Inflammatory macrophage treated with lipopolysaccharide for 1 hour (primary cell): Measurements from ENCODE around the gene AFG3L2.

Experiments
- DNase-seq, 2 donors: peaks; one replicate each; pipeline ENCODE4 v3.0.0-alpha.2; 2020 to 2022

Gene AFG3L2

DNA sequence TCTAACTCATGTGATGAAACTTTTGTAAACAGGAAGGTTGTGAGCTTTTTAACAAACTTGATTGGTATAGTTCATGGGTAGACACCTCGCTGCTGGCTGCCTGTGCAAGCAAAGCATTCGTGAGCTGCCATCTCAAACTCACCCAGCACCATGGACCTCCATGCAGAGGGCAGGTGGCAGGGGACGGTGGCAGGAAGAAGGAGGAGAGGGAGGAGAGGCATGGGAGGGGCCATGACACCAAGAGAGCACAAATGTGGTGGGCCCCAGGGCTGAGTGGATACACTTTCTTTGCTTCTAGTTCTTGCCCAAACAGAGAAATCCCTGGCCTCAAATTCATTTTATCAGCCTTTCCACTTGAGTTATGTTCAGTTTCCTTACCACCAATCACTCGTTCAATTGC lies 29.1 kb downstream of the AFG3L2 start:
- DNase-seq, result no peak

DNA sequence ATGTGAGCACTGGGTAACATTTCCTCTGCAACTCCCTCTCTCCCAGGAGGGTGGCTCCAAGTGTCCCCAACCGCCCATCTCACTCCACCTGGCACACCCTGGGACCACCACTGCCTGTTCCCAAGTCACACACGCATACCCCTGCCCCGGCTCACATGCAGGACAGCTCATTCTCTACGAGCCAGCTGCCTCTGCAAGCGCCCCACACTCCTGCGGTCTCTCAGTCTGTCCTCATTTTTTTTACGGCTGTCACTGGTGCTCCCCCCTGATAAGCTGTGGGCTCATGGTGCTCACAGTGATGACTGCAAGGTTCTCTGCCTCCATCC lies 30.8 kb downstream of the AFG3L2 start:
- no peak for DNase-seq

DNA sequence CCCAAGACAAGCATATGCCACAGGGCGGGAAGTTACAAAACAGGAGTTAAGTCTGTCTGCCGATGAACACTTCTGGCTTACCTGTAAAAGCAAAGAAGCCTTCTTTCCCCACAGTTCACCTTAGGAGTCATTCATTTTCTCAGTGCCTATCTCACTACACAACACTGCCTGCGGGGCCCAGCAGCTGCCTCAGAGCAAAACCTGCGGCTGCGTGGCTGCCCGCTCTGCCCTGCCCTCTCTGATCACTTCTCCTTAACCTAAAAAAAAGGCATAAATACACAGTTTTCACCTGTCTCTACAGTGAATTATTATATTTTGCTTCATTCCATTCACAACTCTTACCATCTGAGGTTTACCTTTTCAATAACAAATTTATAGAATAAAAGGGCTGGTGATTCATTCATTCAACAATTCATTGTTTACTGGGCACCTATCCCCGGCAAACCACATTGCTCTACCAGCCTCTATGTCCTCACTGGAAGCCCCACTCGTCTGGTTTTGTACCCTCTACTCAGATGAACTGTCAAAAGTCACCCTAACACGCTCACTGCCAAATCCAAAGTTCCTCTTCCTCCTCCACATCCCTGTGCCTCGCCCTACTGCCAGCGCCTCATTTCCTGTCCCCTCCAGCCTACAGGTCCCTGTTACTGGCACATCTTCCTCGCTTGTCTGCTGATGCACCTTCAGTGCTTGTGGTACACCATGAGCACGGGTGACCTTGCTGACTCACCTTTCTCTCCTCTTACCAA lies 31.4 kb downstream of the AFG3L2 start:
- no peak for DNase-seq

DNA sequence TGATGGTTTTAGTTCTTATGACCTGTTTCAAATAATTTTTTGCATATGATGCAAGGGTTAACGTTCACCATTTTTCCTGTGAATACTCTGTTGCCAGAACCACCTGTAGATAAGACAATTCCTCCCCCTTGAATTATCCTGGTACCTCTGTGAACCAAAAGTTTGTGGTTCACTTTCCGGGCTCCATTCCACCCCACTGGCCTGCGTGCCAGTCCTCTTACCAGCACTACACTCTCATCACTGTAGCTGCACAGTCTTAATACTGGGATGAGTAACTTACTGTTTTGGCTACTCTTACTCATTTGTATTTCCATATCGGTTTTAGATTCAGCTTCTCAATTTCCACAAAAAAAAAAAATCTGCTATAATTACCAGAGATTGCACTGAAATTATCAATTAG lies 34.4 kb downstream of the AFG3L2 start:
- no peak for DNase-seq

DNA sequence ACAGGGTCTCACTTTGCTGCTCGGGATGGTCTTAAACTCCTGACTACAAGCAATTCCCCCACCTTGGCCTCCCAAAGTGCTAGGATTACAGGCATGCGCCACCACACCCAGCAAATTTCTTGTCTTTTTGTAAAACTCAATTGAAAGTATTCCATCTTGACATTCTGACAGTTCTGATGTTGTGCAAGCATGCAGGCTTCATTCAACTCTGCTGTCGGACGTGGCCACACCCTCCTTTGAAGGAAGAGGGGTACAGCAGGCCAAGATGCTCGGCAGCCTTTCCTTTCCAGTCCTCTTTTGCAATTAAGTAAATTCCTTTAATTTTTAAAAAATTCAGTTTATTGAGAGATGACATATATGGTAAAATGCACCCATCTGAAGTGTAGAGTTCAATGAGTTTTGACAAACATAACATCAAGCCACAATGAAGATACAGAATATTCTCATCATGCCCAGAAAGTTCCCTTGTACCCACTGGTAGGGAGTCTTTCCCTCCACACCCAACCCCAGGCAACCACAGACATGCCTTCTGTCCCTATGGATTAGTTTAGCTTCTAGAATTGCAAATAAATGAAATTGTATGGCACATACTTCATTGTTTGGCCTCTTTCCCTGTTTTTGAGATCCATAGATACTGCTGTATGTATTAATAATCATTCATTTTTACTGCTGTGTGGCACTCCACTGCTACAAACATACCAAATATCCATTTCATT lies 35.9 kb downstream of the AFG3L2 start:
- DNase-seq, result no peak

DNA sequence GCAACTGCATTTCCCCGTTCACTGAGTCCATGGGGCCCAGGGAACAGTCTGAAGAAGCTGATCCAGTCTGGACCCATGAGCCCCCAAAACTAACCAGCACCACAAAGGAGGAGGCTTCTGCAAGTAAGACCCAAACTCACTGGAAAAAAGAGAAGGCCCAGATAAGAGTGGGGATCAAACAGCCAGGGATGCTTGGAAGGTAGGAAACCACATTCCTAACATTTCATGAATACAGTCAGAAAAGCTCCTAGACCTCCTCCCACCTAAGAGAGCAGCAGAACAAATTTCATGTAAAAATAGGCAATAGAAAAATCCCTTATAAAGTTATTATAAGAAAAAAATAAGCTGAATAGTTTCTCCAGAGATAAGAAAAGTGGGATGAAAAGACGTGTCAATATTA lies 38.6 kb downstream of the AFG3L2 start:
- no peak for DNase-seq

DNA sequence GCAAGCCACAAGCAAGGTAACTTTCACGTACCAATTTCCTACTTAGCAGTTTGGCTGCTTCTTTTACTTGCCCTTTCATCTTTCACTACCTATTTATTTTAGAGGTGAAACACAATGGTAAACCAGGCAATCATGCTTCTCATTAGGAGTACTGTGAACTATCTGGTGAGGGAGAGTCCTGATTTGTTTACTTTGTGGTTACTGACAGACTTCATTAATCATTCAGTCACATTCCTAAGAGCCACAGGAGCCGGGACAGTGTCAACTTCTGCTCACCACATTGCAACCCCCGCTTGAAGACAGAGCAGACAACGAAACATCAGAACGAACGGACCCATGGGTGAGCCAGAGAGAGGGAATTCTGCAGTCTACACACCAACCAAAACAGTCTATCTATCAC lies 40.1 kb downstream of the AFG3L2 start:
- no peak for DNase-seq

DNA sequence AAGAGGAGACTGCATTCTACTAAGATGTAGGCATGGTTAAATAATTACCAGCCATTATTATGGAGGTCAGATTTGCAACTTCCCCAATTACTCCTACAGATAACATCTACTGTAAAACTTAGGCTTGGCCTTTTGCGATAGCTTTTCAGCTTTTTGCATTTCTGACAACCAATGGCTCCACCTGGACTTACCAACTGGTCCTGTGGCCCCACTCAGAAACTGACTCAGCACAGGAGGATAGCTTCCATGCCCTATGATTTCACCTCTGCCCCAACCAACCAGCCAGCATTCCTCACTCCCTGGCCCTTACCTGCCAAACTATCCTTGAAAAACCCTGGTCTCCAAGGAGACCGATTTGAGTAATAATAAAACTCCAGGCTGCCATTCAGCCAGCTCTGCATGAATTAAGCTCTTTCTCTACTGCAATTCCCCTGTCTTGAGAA lies 40.8 kb downstream of the AFG3L2 start:
- no peak for DNase-seq

DNA sequence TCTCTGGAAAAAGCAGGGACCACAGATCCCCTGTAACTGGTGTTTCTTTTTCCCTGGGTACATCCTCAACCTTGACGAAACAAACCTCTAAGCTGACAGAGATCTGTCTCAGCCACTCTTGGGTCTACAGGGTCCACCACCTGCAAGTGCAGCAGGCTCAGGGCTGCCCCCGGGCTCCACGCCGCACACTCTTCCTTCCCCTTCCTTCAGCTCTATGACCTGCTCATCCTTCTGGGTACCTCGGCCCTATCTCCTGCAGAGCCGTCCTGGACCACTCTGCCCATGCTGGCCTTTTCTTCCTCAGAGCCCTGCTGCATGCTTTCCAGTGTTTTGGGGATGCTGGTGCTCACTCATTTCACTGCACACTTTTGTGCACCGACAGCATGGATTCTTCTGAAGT lies 41.5 kb downstream of the AFG3L2 start:
- no peak for DNase-seq

DNA sequence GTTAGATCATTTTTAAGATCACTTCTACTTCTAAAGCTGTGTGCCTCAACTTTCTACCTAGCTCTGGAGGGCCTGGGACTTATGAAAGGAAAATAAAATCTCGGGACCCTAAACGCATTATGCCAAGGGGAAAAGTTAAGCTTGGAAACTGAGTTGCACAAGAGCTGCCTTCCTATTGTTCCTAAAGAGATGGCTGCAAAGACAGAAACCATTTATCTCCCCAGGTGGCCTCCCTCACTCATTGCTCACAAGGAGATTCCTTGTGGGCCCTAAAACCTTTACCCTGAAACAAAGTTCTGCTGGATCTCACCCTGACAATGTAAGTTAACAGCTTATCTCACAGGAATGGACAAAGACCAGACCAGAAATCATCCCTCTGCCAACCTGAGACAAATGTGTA lies 42.2 kb downstream of the AFG3L2 start:
- DNase-seq, result no peak

DNA sequence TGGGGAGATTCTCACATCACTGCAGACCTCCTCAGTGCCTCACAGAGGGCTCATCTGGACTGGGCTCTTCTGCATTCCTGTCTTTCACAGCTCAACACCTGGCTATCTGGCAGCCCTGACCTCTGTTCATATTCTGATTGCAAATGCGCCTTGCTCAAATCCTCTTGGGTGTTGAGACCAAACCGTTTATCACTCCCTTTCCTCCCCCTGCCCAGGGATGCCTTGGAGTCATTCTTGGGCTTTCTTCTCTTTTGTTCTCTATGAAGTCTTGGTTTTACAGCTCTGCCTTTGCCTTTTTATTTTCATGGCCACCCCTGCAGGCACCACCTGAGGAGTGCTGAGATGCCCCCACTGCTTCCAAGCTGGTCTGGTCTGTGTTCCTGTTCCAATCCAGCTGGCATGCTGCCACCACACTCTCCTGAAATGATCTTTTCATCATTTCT lies 42.6 kb downstream of the AFG3L2 start:
- no peak for DNase-seq

DNA sequence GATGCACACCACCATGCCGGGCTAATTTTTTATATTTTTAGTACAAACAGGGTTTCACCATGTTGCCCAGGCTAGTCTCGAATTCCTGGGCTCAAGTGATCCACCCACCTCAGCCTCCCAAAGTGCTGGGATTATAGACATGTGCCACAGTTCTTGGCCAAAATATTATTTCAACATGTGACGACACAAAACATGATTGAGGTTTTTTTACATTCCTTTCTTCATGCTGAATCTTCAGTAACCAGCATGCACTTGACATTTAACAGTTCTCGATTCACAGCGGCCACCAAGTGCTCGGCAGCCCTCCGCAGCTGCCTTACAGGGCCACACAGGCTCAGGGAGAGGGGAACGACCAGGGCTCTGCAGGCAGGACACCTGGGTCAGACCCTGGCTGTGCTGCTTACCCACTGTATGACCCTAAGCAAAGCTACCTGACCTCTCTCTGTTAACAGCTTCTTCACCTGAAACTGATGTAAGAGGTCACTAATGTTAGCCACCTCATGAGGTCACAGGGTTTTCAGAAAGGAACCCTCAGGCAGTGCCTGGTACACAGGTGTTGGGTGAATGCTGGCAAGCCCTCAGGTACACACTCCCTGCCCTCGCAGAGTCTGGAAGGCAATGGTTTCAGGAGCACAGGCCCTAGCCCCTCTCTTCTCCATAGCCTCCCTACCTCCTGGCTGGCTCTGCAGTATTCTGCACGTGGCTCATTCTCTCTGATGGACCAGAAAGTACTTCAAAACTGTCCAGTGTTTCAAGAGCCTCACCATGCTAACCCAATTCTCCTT lies 43.3 kb downstream of the AFG3L2 start:
- no peak for DNase-seq

DNA sequence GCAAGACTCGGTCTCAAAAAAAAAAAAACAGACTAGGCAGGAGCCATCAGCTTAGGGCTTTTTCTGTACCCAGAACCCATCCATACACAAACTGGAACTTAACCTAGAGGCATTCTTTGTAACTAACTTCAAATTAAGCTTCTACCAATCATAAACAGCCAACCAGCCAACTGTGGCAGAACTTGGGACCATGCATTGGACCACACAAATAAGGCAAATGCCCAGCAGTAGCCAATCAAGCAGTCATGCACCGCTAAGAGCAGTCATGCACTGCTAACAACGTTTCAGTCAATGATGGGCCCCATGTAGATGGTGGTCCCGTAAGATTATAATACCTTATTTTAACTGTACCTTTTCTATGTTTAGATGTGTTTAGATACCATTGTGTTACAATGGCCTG lies 46.3 kb downstream of the AFG3L2 start:
- no peak for DNase-seq

DNA sequence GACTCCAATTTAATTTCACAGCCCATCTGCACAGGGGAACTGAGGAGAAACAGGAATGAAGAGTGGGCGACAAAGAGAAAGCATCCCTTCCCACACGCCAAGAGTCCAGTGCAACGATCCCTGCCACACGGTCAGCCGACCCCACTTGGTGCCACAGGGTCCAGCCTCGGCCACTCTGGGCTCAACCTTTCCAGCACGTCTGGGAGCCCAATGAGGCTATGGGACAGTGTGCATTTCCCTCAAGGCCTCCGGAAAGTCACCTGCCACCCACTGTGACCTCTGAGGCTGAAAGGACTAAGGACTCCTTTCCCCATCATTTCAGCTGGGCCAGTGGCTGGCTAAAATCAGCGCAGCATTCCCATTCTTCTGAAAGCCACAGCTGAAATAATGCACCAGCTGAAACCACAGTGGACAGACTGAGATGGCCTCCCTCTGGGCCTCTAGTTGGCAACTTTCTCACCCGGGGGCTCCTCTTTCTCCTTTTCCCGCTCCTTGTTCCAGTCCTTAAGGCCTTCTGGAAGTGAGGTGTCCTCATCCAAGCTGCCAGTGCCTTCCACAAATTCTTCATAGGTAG lies 47.8 kb downstream of the AFG3L2 start:
- no peak for DNase-seq

DNA sequence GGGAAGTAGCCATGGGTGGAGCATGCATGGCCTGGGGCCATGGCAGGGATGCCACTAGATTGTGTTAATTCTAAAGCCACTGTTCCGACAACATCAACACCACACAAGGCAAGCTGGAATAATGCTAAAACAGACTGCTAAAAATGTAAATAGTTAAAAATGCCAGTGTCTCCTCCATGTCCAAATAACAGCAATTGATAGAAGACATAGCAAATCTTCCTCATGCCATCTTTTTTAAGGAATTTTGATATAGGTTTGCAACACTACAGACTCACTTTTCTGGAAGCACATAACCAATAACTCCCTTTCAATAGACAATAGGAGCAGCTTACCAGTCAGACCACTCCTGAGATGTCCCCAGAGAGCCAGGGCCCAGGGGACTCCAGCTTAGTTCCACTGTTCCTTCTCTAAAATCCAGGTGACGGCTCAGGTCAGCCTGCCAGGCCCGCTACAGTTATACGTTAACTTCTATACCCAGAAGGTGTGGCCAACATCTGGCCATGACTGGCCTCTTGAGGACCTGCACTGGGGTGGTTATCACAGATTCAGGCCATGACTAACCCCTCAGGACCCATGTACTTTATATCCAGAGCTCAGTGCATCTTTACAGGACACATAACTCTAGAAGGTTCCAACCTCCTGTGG lies 48.7 kb downstream of the AFG3L2 start:
- DNase-seq, result no peak

DNA sequence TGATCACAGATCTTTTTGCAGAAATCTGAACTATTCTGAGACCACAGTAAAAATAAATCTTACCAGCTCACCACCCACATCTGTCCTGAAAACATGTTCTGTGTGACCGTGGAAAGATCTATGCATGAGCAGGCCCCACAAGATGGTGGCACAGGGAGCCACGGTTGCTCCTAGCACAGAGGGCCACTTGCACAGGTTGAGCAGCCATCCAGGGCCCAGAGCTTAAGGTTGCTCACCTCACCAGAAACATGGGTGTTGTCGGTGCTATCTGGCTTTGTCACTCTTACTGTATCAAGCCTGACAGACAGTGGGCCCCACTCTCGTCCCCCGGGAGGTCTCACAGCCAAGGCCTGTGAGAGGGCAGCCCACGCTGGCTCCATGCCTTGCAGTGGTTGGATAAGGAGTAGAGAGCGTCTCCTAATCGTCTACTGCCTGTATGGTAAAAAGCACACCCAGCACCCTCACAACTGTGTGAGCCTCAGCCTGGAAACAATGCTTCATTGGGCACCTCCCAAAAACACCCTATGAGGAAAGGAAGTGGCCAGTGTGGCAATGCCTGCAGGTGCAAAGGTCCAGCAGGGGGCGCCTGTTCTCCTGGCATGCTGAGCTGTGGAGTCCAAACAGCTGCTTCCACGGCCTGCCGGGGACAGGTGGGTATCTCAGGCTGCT lies 49.4 kb downstream of the AFG3L2 start:
- peak; percentile 64 to 88 for DNase-seq

DNA sequence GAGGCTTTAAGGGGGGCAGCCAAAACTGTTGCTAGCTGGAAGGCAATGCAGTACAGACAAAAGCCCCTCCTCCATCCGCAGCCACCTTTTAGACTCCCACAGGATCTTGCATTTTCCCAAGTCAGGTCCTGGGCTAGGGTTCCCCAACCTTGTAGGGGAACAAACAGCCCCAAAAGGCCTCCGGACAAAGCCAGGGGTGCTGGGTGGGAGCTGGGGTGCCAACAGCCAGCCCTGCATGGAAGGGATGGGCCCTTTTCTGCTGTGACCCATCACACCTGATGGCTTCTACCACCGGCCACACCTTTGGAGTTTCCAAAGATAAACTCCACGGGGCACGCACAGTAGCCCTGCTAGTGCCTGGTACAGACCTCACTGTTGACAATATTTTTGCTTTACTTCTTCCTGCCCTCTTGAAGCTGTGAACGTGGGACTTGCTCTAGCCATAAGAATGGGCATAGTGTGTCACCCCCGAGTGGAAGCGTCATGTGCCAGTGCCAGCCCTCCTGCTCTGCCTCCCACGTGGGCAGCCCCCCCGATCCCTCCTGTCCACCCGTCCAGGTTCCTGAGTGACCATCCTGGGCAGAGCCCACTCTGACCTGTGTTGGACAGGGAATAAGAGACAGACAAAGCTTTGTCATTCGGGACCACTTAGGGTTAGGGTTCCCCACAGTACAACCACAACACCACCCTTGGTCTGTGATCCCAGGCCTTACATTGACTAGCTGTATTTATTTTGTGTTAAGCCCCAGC lies 50.1 kb downstream of the AFG3L2 start:
- no peak for DNase-seq

DNA sequence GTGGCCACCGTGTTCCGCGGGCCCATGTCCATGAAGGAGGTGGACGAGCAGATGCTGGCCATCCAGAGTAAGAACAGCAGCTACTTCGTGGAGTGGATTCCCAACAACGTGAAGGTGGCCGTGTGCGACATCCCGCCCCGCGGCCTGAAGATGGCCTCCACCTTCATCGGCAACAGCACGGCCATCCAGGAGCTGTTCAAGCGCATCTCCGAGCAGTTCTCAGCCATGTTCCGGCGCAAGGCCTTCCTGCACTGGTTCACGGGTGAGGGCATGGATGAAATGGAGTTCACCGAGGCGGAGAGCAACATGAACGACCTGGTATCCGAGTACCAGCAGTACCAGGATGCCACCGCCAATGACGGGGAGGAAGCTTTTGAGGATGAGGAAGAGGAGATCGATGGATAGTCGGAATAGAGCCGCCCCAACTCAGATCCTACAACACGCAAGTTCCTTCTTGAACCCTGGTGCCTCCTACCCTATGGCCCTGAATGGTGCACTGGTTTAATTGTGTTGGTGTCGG lies 51.2 kb downstream of the AFG3L2 start:
- DNase-seq, result no peak

DNA sequence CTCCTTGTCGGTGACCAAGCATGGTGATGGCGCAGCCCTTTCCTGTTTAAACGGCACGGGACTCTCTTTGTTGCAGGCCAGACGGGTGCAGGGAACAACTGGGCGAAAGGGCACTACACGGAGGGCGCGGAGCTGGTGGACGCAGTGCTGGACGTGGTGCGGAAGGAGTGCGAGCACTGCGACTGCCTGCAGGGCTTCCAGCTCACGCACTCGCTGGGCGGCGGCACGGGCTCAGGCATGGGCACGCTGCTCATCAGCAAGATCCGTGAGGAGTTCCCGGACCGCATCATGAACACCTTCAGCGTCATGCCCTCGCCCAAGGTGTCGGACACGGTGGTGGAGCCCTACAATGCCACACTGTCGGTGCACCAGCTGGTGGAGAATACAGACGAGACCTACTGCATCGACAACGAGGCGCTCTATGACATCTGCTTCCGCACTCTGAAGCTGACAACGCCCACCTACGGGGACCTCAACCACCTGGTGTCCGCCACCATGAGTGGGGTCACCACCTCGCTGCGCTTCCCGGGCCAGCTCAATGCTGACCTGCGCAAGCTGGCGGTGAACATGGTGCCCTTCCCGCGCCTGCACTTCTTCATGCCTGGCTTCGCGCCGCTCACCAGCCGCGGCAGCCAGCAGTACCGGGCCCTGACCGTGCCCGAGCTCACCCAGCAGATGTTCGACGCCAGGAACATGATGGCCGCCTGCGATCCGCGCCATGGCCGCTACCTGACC lies 51.9 kb downstream of the AFG3L2 start:
- DNase-seq, result no peak

DNA sequence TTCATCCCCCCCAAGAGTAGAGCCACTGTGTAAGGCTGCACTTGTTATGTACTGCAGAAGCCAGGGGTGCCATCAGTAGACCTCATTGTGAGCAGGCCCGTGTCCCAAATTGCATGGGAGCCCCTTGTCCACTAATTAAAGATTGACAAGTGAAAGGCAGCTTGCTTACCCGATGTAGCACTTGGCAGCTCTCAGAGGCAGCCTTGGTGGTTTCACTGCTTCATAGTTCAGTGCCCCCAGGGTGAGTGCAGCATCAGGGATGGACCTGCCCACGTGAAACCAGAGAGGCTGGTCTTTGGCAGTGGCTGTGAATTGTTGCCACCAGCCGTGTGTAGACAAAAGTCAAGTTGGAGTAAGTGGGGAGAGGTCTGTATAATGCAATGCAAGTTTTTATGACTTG lies 55.7 kb downstream of the AFG3L2 start:
- DNase-seq, result no peak

DNA sequence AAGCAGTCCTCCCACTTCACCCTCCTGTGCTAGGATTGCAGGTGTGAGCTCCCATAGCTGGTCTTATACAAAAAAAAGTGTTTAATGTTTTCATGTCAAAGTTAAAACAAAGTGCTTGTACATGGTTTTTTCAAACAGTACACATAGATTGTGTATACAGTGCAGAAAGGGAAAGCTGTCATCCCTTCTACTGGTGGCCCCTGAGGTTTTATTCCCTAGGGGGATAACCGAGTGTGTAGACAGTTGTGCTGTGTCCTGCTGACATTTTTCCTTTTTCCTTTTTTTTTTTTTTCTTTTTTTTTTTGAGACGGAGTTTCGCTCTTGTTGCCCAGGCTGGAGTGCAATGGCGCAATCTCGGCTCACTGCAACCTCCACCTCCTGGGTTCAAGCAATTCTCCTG lies 58.2 kb downstream of the AFG3L2 start:
- no peak for DNase-seq
